Neural crest cell (in vitro differentiated cells): ENCODE results near the gene NR5A2. TPM values are rescaled to one million over a fixed set of nuclear protein-coding genes. Genes with fewer than 3 reads are reported as not detected.

Experiments
- DNase-seq: peaks from one replicate; pipeline ENCODE4 v3.0.0; 2021; ENCODE audit warnings: low read depth, mixed read lengths, low spot score
- H3K27ac Mint-ChIP-seq: one replicate; pipeline ENCODE4 v1.8.0; 2021; ENCODE audit warnings: mild to moderate bottlenecking, mixed read lengths; ENCODE audit not compliant: unreplicated experiment
- H3K27me3 Mint-ChIP-seq: 2 replicates; pipeline ENCODE4 v1.8.0; 2021; ENCODE audit warnings: low read depth, mild to moderate bottlenecking, mixed read lengths
- H3K36me3 Mint-ChIP-seq: 2 replicates; pipeline ENCODE4 v1.8.0; 2021; ENCODE audit warnings: low read depth, mild to moderate bottlenecking, mixed read lengths
- H3K4me1 Mint-ChIP-seq: 2 replicates; pipeline ENCODE4 v1.8.0; 2021; ENCODE audit warnings: mixed read lengths
- H3K4me3 Mint-ChIP-seq: one replicate; pipeline ENCODE4 v1.8.0; 2021; ENCODE audit warnings: mild to moderate bottlenecking, mixed read lengths
- H3K9me3 Mint-ChIP-seq: 2 replicates; pipeline ENCODE4 v1.8.0; 2021; ENCODE audit warnings: mixed read lengths
- CTCF ChIP-seq: fragments of 200-600 bp; sonication (generic); conservative IDR thresholded peaks from 2 replicates; pipeline ENCODE4 v1.5.0; 2021; ENCODE audit warnings: antibody characterized with exemption, mild to moderate bottlenecking
- total RNA-seq: library from RNA; stranded (reverse); gene quantifications from 2 replicates; pipeline ENCODE4 v1.2.1, GENCODE V29; 2021

NR5A2 gene
- total RNA-seq, 1 donor from 2014 or later: not detected

- no peak for TF ChIP-seq CTCF
- H3K9me3 Mint-ChIP-seq: no peaks in the 10 kb centered on the region
- no peak overlapping the region for H3K27ac Mint-ChIP-seq
These were observed 84.8 kb downstream of the NR5A2 start for GRCh38 chr1:200112290-200112689.

GRCh38 chr1:200115532-200115931 is 88.0 kb downstream of the NR5A2 start:
- no peak for DNase-seq
- Mint-ChIP-seq H3K27ac (no peak overlapping the region), H3K36me3 (no peaks in the 10 kb centered on the region), H3K4me1 (no peaks in the 10 kb centered on the region), H3K27me3 (no peaks in the 10 kb centered on the region), H3K4me3 (no peak overlapping the region), H3K9me3 (no peaks in the 10 kb centered on the region)
- no peak for TF ChIP-seq CTCF

More at GRCh38 chr1:200112290-200112689, 84.8 kb downstream of the NR5A2 start:
- Mint-ChIP-seq H3K4me3 (no peak overlapping the region), H3K27me3 (no peaks in the 10 kb centered on the region), H3K36me3 (no peaks in the 10 kb centered on the region), H3K4me1 (peaks cover 1% of the 10 kb centered on the region)
- no peak for DNase-seq

GRCh38 chr1:200116324-200116723 is 88.8 kb downstream of the NR5A2 start:
- H3K27ac Mint-ChIP-seq: no peak overlapping the region
- no peak overlapping the region for H3K4me3 Mint-ChIP-seq
- TF ChIP-seq CTCF: no peak
- H3K9me3 Mint-ChIP-seq: no peaks in the 10 kb centered on the region
- H3K27me3 Mint-ChIP-seq: no peaks in the 10 kb centered on the region
- DNase-seq: no peak
- no peaks in the 10 kb centered on the region for H3K4me1 Mint-ChIP-seq
- H3K36me3 Mint-ChIP-seq: no peaks in the 10 kb centered on the region

- no peaks in the 10 kb centered on the region for H3K27me3 Mint-ChIP-seq
- no peaks in the 10 kb centered on the region for H3K36me3 Mint-ChIP-seq
- no peaks in the 10 kb centered on the region for H3K9me3 Mint-ChIP-seq
- no peak for DNase-seq
- H3K4me1 Mint-ChIP-seq: no peaks in the 10 kb centered on the region
- no peak overlapping the region for H3K27ac Mint-ChIP-seq
- no peak for TF ChIP-seq CTCF
- H3K4me3 Mint-ChIP-seq: no peak overlapping the region
These were observed 91.4 kb downstream of the NR5A2 start for GRCh38 chr1:200118779-200119505.

GRCh38 chr1:200121421-200121820 is 93.9 kb downstream of the NR5A2 start:
- Mint-ChIP-seq H3K9me3 (no peaks in the 10 kb centered on the region), H3K27me3 (no peaks in the 10 kb centered on the region), H3K36me3 (no peaks in the 10 kb centered on the region), H3K4me3 (no peak overlapping the region), H3K27ac (no peak overlapping the region), H3K4me1 (no peaks in the 10 kb centered on the region)
- DNase-seq: no peak
- TF ChIP-seq CTCF: no peak
